GM18861 (cell line): Measurements from ENCODE around the gene VRK2.
"Not testable (repeated sequence)": the region's sequence is repeated elsewhere in the genome, so short reads cannot be mapped to it uniquely, and the experiment has no call there.

ENCODE experiments used
- ATAC-seq: cut with Tn5 transposase; IDR thresholded peaks from one replicate; pipeline ENCODE4 v1.9.1; 2021; ENCODE audit not compliant: unreplicated experiment

VRK2 gene

GRCh38 chr2:58052978-58053377, 6.4 kb downstream of the VRK2 start:
- ATAC-seq = no peak

- ATAC-seq = no peak
Observed at GRCh38 chr2:58054264-58054663, 7.7 kb downstream of the VRK2 start.

- ATAC-seq = no peak
Observed at GRCh38 chr2:58055033-58055786, 8.6 kb downstream of the VRK2 start.

GRCh38 chr2:58056192-58056916, 9.7 kb downstream of the VRK2 start:
- no peak for ATAC-seq

GRCh38 chr2:58057707-58058530, 11.3 kb downstream of the VRK2 start:
- no peak for ATAC-seq

GRCh38 chr2:58063641-58064040, 17.0 kb downstream of the VRK2 start:
- ATAC-seq = no peak

GRCh38 chr2:58064086-58064485, 17.5 kb downstream of the VRK2 start:
- ATAC-seq = no peak

- no peak for ATAC-seq
Observed at GRCh38 chr2:58065248-58065647, 18.6 kb downstream of the VRK2 start.

GRCh38 chr2:58067001-58067400, 20.4 kb downstream of the VRK2 start:
- ATAC-seq = no peak

GRCh38 chr2:58070765-58071164, 24.2 kb downstream of the VRK2 start:
- no peak for ATAC-seq

- no peak for ATAC-seq
Observed at GRCh38 chr2:58072102-58072501, 25.5 kb downstream of the VRK2 start.

- no peak for ATAC-seq
Observed at GRCh38 chr2:58073008-58073407, 26.4 kb downstream of the VRK2 start.

GRCh38 chr2:58073751-58074150, 27.1 kb downstream of the VRK2 start:
- no peak for ATAC-seq

GRCh38 chr2:58081000-58081399, 34.4 kb downstream of the VRK2 start:
- ATAC-seq = no peak

GRCh38 chr2:58089081-58089480, 42.5 kb downstream of the VRK2 start:
- no peak for ATAC-seq

GRCh38 chr2:58092772-58093171, 46.2 kb downstream of the VRK2 start:
- not testable (repeated sequence) for ATAC-seq

- ATAC-seq = no peak
Observed at GRCh38 chr2:58097025-58097424, 50.4 kb downstream of the VRK2 start.

GRCh38 chr2:58098254-58099095, 51.9 kb downstream of the VRK2 start:
- ATAC-seq = no peak

- no peak for ATAC-seq
Observed at GRCh38 chr2:58099096-58099769, 52.6 kb downstream of the VRK2 start.

- no peak for ATAC-seq
Observed at GRCh38 chr2:58101500-58101899, 54.9 kb downstream of the VRK2 start.
